ENCODE measurements around the gene ARPC1A. TPM values are rescaled to one million over a fixed set of nuclear protein-coding genes. Genes with fewer than 3 reads are reported as not detected.

ARPC1A gene
- total and polyA plus RNA-seq, 2 donors from 2014 or later = 117 to 119 TPM

GRCh38 chr7:99404235-99404976, 78.7 kb downstream of the ARPC1A start:
- intact Hi-C loops (cut with DNase I) = no loop called here
- H3K27ac ChIP-seq (ENCODE audit: low read depth in 2 of 2, low read length in 2 of 2) = no peak overlapping the region
- no peak overlapping the region for H3K4me3 ChIP-seq (ENCODE audit: low read length in 3 of 3)
- H3K9ac ChIP-seq (ENCODE audit: low read length in 3 of 3) = no peak overlapping the region
- no peak for DNase-seq
- peaks cover 5 to 33% (median 27%) of the 10 kb centered on the region in 3 donors for H3K36me3 ChIP-seq (ENCODE audit: control insufficient read depth in 2 of 3, insufficient read depth in 3 of 3, low read length in 3 of 3)
- TF ChIP-seq CTCF (IDR thresholded peaks at IDR 0.05; ENCODE audit: borderline replicate concordance, extremely low read depth, insufficient read depth) = no peak
- FAIRE-seq = no peak
- H3K27me3 ChIP-seq (ENCODE audit: control insufficient read depth, insufficient read depth, low read length) = no peaks in the 10 kb centered on the region
- peaks cover 0 to 23% (median 8%) of the 10 kb centered on the region in 3 donors for H3K4me1 ChIP-seq (ENCODE audit: control insufficient read depth in 2 of 3, insufficient read depth in 2 of 3, low read depth in 1 of 3, low read length in 3 of 3)
- H3K9me3 ChIP-seq (ENCODE audit: control insufficient read depth in 2 of 3, insufficient read depth in 1 of 3, low read length in 3 of 3) = no peaks in the 10 kb centered on the region

GRCh38 chr7:99404977-99405320, 79.3 kb downstream of the ARPC1A start:
- intact Hi-C loops (cut with DNase I) = no loop called here
- FAIRE-seq = no peak
- no peak overlapping the region for H3K4me3 ChIP-seq (ENCODE audit: low read length in 3 of 3)

GRCh38 chr7:99406557-99406956, 80.9 kb downstream of the ARPC1A start:
- no peaks in the 10 kb centered on the region for H3K9me3 ChIP-seq (ENCODE audit: control insufficient read depth in 2 of 3, insufficient read depth in 1 of 3, low read length in 3 of 3)
- H3K4me1 ChIP-seq (ENCODE audit: control insufficient read depth in 2 of 3, insufficient read depth in 2 of 3, low read depth in 1 of 3, low read length in 3 of 3) = peaks cover 0 to 28% (median 8%) of the 10 kb centered on the region in 3 donors
- DNase-seq (no peak), FAIRE-seq (no peak)
- H3K27ac ChIP-seq (ENCODE audit: low read depth in 2 of 2, low read length in 2 of 2) = no peak overlapping the region
- H3K27me3 ChIP-seq (ENCODE audit: control insufficient read depth, insufficient read depth, low read length) = no peaks in the 10 kb centered on the region
- H3K4me3 ChIP-seq (ENCODE audit: low read length in 3 of 3) = no peak overlapping the region
- no peak for TF ChIP-seq CTCF (IDR thresholded peaks at IDR 0.05; ENCODE audit: borderline replicate concordance, extremely low read depth, insufficient read depth)
- H3K36me3 ChIP-seq (ENCODE audit: control insufficient read depth in 2 of 3, insufficient read depth in 3 of 3, low read length in 3 of 3) = peaks cover 11 to 23% (median 21%) of the 10 kb centered on the region in 3 donors
- no peak overlapping the region for H3K9ac ChIP-seq (ENCODE audit: low read length in 3 of 3)
- intact Hi-C loops (cut with DNase I) = no loop called here

More at GRCh38 chr7:99404977-99405320, 79.3 kb downstream of the ARPC1A start:
- H3K36me3 ChIP-seq (ENCODE audit: control insufficient read depth in 2 of 3, insufficient read depth in 3 of 3, low read length in 3 of 3) = peaks cover 5 to 27% (median 22%) of the 10 kb centered on the region in 3 donors
- H3K9me3 ChIP-seq (ENCODE audit: control insufficient read depth in 2 of 3, insufficient read depth in 1 of 3, low read length in 3 of 3) = no peaks in the 10 kb centered on the region
- no peaks in the 10 kb centered on the region for H3K27me3 ChIP-seq (ENCODE audit: control insufficient read depth, insufficient read depth, low read length)
- H3K4me1 ChIP-seq (ENCODE audit: control insufficient read depth in 2 of 3, insufficient read depth in 2 of 3, low read depth in 1 of 3, low read length in 3 of 3) = peaks cover 0 to 24% (median 8%) of the 10 kb centered on the region in 3 donors
- TF ChIP-seq CTCF (IDR thresholded peaks at IDR 0.05; ENCODE audit: borderline replicate concordance, extremely low read depth, insufficient read depth) = no peak
- DNase-seq = no peak
- no peak overlapping the region for H3K27ac ChIP-seq (ENCODE audit: low read depth in 2 of 2, low read length in 2 of 2)
- no peak overlapping the region for H3K9ac ChIP-seq (ENCODE audit: low read length in 3 of 3)

Measured in kidney (tissue), 14 donors.